ENCODE results near the gene MYOCD.
A peak's percentile ranks its signal among the peaks of the same experiment; 100 is the strongest.

The MYOCD gene

DNA sequence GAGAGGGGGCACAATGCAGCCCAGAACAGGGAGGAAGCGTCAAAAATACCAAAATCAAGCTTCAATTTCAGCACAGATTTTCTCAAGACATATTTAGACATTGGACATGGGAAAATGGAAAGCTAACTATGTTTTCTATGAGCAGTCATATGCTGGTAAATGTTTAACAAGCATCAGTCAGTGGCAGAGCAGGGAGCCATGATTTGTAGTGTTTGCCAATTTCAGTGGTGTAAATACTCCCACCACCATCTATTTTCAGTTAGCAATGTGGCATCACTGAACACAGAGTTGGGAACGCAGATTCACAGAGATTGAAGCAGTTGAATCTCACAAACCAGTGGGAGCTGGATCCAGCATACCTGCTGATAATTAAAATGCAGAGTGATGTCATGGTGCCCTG, 24.6 kb upstream of the MYOCD start:
- DNase-seq (ENCODE audit: low spot score), result no peak

DNA sequence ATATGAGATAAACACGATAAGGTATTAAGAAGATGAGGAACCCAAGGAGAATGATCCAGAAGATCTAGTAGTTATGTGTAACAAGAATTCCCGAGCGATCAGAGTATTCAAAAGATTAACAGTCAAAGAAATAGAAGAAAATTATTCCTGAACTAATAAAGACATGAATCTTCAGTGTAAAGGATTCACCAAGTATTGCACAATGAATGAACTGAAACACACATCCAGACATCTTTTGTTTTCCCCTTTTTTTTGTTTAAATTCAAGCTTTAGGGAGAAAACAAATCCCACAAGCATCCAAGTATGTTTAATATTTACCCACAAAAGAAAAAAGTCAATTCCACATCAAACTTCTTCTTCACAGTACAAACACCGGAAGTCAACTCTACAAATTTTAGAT, 23.7 kb upstream of the MYOCD start:
- no peak for DNase-seq (ENCODE audit: low spot score)

DNA sequence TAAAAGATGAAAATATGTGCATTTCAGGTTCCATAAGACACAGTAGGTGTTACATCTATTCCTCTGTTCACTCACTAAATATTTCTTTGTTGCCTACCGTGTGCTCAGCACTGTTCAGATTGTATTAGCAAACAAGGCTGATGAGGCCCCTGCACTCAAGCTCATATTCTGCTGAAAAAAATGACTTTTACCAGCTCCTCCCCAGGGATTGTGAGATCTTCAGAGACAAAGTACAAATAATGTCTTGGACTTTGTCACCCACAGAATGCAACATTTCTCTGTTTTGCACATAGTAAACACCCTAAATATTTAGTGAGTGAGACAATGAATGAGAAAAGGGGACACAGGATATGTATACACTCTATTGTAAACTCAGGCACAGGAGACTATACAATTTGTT, 21.9 kb upstream of the MYOCD start:
- DNase-seq (ENCODE audit: low spot score), result no peak

- no peak for DNase-seq (ENCODE audit: low spot score)
Observed at GRCh38 chr17:12644623-12645022, 21.1 kb upstream of the MYOCD start.

- DNase-seq (ENCODE audit: low spot score), result no peak
Observed at GRCh38 chr17:12646761-12647422, 18.8 kb upstream of the MYOCD start.

DNA sequence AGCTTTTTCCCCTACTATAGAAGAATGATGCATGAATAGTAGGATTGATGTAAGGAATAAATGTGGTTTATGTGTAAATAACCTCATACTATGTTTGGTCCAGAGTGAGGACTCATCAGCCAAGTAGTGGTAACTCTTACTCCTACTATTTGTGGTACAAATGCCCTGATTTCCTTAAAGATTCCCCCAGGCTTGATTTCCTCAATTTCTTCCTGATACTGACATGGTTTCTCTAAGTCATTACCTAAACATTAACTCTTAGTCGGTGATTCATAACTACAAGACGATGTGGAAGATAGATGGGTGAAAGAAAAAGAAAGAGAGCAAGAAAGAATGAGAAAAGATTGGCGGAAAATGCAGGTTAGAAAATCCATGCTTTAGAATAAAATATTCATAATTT, 17.2 kb upstream of the MYOCD start:
- DNase-seq (ENCODE audit: low spot score), result no peak

- no peak for DNase-seq (ENCODE audit: low spot score)
Observed at GRCh38 chr17:12655936-12656335, 9.8 kb upstream of the MYOCD start.

GRCh38 chr17:12656354-12656753, 9.3 kb upstream of the MYOCD start:
- no peak for DNase-seq (ENCODE audit: low spot score)

DNA sequence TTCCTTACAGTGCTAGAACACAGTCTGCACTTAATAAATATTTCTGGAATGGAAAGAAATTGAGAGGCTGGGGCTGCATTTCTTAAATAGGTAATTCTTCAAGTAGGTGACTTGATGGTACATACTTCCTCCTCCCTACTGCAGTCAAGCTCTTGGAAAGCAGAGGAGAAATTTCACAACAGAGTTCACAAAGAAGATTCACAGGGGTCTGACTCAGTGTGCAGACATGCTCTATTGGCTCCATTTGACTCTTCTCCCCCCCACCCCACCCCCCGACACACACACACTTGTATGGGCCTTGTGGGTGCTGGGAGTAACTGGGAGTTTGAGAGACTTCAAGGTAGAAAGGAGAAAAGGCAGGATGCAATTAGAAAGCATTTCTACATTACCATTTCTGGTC, 6.2 kb upstream of the MYOCD start:
- peak; percentile 5 for DNase-seq (ENCODE audit: low spot score)

- DNase-seq (ENCODE audit: low spot score), result no peak
Observed at GRCh38 chr17:12664252-12664651, 1.4 kb upstream of the MYOCD start.

DNA sequence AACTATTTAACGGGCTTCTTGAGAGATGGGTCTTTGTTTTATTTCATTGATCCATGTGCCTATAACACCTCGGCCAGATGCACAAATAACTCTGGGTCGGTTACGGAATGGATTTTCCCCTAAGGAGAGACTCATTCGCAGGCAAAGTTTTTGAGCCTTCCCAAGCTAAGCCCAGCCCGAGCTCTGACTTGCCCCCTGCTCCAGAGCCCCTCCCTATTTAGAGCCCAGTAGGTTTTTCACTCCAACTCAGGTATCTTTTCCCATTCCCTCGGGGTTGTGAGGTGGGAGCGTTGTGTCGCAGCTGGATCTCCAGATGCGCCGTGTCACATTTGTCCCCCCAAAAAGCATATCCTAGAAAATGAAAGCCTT, 812 bp upstream of the MYOCD start:
- DNase-seq (ENCODE audit: low spot score), result no peak

GRCh38 chr17:12666718-12667117, 1.0 kb downstream of the MYOCD start:
- DNase-seq (ENCODE audit: low spot score), result no peak

DNA sequence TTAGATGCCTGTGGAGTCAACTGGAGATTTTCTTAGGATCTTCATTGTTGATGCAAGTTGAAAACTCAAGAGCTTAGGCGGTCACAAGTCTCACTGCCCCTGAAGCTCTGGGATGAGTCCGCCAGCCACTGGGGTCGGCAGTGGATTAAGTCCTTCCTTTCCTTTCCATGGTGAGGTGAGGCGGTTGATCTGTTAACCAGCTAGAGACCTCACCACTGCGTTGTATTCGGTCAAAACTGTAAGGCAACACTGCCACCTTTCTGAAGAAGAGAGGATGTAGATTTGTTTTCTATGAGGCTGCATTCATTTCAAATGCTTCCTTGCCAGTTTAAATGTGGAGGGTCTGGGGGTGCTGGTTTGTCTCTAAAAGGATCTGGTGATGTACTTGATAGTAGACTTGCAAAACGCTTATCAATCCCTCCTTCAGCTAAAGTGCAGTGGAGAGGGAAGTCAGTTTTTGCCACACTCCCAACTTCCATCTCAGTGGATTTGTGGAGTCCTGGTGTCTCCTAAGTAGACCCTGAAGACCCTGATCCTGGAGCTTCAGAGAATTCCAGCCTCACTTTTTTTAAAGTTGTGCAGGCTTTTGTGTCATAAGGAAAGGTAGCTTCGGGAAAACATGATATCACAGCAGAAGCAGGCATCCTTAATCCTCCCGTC, 1.7 kb downstream of the MYOCD start:
- DNase-seq (ENCODE audit: low spot score), result peak; percentile 47

GRCh38 chr17:12671906-12672305, 6.2 kb downstream of the MYOCD start:
- DNase-seq (ENCODE audit: low spot score), result no peak

GRCh38 chr17:12672947-12673346, 7.3 kb downstream of the MYOCD start:
- no peak for DNase-seq (ENCODE audit: low spot score)

DNA sequence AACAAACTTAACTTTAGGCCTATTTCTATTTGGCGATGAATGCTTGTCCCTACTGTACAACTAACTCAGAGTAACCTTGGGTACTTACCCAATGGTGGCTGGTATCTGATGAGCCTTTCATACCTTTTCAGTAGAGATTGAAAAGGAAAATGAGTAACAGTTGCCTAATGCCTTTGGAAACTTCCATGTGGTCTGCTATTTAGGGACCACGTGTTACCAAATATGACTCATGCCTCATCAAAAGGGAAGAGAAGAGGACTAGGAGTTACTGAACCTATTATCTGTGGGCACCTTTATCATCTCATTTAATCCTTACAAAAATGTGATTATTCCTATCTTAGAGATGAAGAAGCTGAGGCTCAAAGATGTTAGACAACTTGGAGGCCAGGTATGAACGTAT, 8.1 kb downstream of the MYOCD start:
- DNase-seq (ENCODE audit: low spot score), result no peak

DNA sequence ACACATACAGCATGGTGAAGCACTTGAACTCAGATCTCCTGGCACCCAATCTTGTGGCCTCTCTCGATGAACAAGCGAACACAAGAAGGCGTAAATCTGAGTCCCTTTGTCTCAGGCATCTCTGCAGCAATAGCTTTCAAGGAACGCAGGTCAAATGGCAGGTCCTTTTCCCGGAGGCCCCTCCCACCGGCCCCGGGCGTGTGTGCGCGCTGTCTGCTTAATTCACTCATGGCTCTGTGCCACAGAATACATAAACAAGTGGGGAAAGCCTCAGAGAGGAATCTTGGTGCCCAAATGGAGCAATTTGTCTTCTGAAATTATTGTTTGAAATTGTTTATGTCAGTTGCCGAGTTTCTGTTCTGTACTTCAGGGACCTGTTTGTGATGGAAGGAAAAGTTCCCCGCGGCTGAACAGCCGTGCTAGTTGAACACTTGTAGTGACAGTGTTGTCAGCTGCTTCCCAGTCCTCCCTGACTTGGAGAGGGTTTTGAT, 14.8 kb downstream of the MYOCD start:
- no peak for DNase-seq (ENCODE audit: low spot score)

DNA sequence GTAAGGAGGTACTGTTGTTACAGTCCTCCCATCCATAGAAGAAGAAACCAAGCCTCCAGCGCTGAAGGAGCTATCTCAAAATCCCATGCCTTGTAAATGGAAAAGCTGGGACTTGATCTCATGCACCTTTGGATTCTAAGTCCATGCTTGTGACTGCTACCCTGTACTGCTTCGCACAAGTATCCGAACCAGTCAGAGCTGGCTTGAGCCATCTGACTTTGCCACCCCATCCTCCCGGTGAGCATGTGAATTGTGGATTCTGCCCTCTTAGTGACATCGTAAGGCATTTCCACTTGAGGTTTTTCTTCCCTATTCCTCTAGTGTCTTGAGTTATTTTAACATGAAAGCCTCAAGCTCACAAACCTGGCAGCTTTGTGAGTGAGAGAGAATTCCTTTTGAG, 15.3 kb downstream of the MYOCD start:
- no peak for DNase-seq (ENCODE audit: low spot score)

DNA sequence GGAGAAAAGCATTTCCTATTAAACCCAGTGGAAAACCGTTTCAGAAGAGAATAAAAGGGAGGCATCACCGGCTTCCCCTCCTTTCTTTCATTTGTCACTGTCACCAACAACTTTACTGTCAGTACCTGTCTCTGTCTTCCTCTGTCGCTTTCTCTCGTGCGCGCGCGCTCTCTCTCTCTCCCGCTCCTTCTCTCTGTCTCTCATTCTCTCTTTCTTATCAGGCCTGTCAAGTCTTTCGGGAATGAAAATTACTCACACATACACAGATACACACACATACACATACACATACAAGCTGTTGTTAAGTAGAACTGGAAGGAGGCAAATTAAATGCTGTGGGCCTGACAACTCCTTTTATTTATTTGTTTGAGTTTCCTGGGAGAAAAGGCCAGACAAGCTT, 17.6 kb downstream of the MYOCD start:
- no peak for DNase-seq (ENCODE audit: low spot score)

- DNase-seq (ENCODE audit: low spot score), result no peak
Observed at GRCh38 chr17:12686486-12686885, 20.8 kb downstream of the MYOCD start.

GRCh38 chr17:12688382-12688781, 22.7 kb downstream of the MYOCD start:
- DNase-seq (ENCODE audit: low spot score), result no peak

- DNase-seq (ENCODE audit: low spot score), result peak; percentile 46
Observed at GRCh38 chr17:12691173-12691572, 25.5 kb downstream of the MYOCD start.

DNA sequence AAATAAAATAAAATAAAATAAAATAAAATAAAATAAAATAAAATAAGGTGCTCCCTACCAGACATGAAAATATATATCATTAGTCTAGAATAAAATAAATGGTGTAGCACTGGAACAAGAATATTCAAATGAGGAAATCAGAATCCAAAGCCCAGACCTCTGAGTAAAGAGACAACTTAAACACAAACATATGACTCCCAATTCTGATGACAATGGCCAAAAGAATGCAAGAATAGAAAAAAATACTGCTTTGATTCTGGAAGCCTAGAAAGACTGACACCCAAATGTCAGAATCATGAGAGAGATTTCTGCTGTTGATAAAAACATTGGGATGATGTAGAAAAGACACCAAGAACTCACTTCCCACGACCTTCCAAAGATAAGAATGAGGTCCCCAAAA, 27.9 kb downstream of the MYOCD start:
- peak; percentile 7 for DNase-seq (ENCODE audit: low spot score)

DNA sequence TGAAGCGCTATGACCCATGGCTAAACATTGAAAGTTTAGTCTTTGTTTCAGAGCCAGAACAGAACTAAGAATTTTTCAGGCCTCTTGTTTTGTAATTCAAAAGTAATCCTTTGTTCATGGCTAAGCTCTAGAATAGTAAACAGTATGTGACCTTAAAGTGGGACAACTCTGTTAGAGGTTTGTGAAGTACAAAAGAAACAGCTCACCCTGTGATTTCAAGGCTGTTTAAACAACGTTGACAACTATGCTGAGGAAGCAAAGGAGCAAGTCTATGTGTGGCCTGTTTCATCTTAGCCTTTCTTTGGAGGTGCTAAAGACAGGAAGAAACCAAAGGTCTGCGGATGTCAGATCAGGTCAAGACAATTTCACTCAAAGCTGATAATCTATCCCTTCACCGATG, 40.4 kb downstream of the MYOCD start:
- no peak for DNase-seq (ENCODE audit: low spot score)

Data from AG08395 (cell line).